AG09309 (cell line): ENCODE measurements around the gene SFXN3.
A peak's percentile ranks its signal among the peaks of the same experiment; 100 is the strongest.

Experiments
- DNase-seq: peaks from one replicate; pipeline ENCODE4 v3.0.0-alpha.2; 2010; ENCODE audit warnings: low read depth
- H3K4me3 ChIP-seq: 2 replicates; pipeline ENCODE4 v1.5.1; 2011; ENCODE audit warnings: mild to moderate bottlenecking, low read depth, low read length, moderate library complexity; ENCODE audit not compliant: control insufficient read depth
- CTCF ChIP-seq: IDR thresholded peaks from 2 replicates; pipeline ENCODE4 v1.5.1; 2011; ENCODE audit warnings: mild to moderate bottlenecking, low read depth, low read length, inconsistent platforms; ENCODE audit not compliant: insufficient read depth, control insufficient read depth; ENCODE audit errors: missing control alignments

SFXN3 gene

GRCh38 chr10:101031128-101031795, at the start of gene SFXN3, which contains the start of gene PDZD7:
TSS of gene SFXN3 (plus strand) at chr10:101031234. CDS start at chr10:101034695, 3,461 bp downstream.
TSS of gene PDZD7 (minus strand) at chr10:101031129. CDS start at chr10:101030219, 910 bp downstream.
- no peak for DNase-seq
- no peak for TF ChIP-seq CTCF
- H3K4me3 ChIP-seq = peak within 1 kb of the TSS; percentile 79

- TF ChIP-seq CTCF = no peak
- no peak overlapping the region for H3K4me3 ChIP-seq
- DNase-seq = no peak
Observed at GRCh38 chr10:100982916-100983830, 47.9 kb upstream of the SFXN3 start.

GRCh38 chr10:100983868-100984671, 47.0 kb upstream of the SFXN3 start:
- no peak overlapping the region for H3K4me3 ChIP-seq
- DNase-seq = no peak
- TF ChIP-seq CTCF = no peak

- no peak for DNase-seq
- H3K4me3 ChIP-seq = no peak overlapping the region
- no peak for TF ChIP-seq CTCF
Observed at GRCh38 chr10:100984672-100985177, 46.3 kb upstream of the SFXN3 start.

- DNase-seq = no peak
- no peak overlapping the region for H3K4me3 ChIP-seq
- TF ChIP-seq CTCF = no peak
Observed at GRCh38 chr10:100985336-100985735, 45.7 kb upstream of the SFXN3 start.

- H3K4me3 ChIP-seq = peak overlapping the region; percentile 88
- DNase-seq = no peak
- no peak for TF ChIP-seq CTCF
Observed at GRCh38 chr10:100986623-100986951, 44.4 kb upstream of the SFXN3 start.
